ENCODE results near the gene HSPB2.

Gene HSPB2

DNA sequence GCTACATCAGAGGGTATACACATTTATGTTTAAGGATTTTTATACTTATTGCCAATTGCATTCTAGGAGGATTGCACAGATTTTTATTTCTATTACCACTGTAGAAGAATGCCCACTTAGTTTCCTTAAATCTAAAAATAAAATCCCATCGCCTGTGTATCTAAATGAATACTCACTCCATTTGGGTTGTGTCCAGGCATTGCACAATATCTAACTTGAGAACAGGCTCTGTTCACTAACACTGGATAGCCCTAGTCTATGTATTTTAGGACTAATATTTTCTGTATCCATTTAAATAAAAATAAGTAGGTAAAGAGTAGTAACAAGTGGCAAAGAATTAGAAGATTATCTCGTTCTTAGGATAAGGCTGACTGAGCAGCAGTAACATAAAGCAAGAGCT, 10.3 kb downstream of the HSPB2 start:
- Mint-ChIP-seq H3K27ac (peak overlapping the region; percentile 93), H3K4me1 (peaks cover 59% of the 10 kb centered on the region), H3K9me3 (no peaks in the 10 kb centered on the region), H3K27me3 (ENCODE audit: low read depth, poor library complexity) (peaks cover 7% of the 10 kb centered on the region), H3K36me3 (ENCODE audit: low read depth) (no peaks in the 10 kb centered on the region), H3K4me3 (no peak overlapping the region)
- DNase-seq, result no peak
- TF ChIP-seq, protein P1, sequence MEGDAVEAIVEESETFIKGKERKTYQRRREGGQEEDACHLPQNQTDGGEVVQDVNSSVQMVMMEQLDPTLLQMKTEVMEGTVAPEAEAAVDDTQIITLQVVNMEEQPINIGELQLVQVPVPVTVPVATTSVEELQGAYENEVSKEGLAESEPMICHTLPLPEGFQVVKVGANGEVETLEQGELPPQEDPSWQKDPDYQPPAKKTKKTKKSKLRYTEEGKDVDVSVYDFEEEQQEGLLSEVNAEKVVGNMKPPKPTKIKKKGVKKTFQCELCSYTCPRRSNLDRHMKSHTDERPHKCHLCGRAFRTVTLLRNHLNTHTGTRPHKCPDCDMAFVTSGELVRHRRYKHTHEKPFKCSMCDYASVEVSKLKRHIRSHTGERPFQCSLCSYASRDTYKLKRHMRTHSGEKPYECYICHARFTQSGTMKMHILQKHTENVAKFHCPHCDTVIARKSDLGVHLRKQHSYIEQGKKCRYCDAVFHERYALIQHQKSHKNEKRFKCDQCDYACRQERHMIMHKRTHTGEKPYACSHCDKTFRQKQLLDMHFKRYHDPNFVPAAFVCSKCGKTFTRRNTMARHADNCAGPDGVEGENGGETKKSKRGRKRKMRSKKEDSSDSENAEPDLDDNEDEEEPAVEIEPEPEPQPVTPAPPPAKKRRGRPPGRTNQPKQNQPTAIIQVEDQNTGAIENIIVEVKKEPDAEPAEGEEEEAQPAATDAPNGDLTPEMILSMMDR (IDR thresholded peaks at IDR 0.05), result no peak

DNA sequence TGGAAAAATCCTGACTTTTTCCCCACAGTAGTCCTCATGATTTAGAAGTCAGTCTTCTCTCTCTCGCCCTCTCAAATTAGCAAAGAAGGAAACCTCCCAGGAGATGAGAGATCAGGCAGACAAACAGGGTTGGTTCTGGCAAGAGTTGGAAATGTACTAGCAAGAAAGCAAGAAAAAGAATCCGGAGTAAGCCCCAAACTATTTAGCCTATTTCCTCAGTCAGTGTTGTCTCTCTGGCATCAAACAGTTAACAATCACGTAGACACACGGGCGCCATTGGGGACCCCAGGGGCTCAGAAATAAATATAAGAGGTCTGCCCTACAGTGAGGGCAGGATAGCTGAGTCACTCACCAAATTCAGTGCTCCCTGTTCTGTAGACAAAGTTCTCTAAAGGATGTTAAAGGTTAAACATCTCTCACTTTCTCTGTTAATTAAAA, 10.8 kb downstream of the HSPB2 start:
- Mint-ChIP-seq H3K4me1 (peaks cover 53% of the 10 kb centered on the region), H3K36me3 (ENCODE audit: low read depth) (no peaks in the 10 kb centered on the region), H3K4me3 (peak overlapping the region; percentile 18), H3K27ac (peak overlapping the region; percentile 93), H3K9me3 (no peaks in the 10 kb centered on the region), H3K27me3 (ENCODE audit: low read depth, poor library complexity) (peaks cover 7% of the 10 kb centered on the region)
- DNase-seq, result no peak
- TF ChIP-seq, protein P1 (IDR thresholded peaks at IDR 0.05), result no peak

DNA sequence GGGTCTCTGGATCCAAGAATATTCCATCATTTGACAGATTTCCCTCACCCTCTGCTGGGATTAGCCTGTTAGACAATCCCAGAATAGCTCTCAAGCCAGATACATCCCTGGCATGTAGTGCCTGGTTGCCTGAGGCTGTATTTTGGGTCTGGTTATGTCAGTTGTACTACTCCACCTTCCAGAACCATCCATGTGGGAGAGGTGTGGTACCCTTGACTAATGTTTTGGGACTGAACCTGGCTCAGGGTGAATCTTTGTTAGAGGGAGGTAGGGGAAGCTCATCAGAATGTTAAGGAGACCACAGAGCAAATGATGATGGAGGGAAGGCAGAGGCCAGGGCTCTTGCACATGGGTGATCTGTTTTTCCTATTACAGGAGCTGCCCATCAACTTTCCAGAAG, 11.4 kb downstream of the HSPB2 start:
- Mint-ChIP-seq H3K27me3 (ENCODE audit: low read depth, poor library complexity) (peaks cover 7% of the 10 kb centered on the region), H3K4me3 (peak overlapping the region; percentile 3), H3K36me3 (ENCODE audit: low read depth) (no peaks in the 10 kb centered on the region), H3K27ac (no peak overlapping the region), H3K4me1 (peaks cover 48% of the 10 kb centered on the region), H3K9me3 (no peaks in the 10 kb centered on the region)
- no peak for DNase-seq
- TF ChIP-seq, protein P1 (IDR thresholded peaks at IDR 0.05), result no peak

DNA sequence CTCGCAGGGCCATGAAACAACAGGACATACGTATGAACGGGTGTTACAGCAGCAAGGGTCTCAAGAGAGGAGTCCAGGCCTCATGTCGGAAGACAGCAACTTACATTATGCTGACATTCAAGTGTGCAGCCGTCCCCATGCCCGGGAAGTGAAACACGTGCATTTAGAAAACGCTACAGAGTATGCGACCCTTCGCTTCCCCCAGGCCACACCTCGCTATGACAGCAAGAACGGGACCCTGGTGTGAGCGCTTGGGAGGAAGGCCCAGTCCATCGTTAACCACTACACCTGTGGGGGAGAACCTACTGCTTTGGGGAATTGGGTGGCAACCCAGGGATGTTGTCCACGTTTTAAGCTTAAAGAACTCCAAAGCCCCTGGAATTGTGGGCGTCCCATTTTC, 13.4 kb downstream of the HSPB2 start:
- peaks cover 7% of the 10 kb centered on the region for H3K27me3 Mint-ChIP-seq (ENCODE audit: low read depth, poor library complexity)
- H3K36me3 Mint-ChIP-seq (ENCODE audit: low read depth), result no peaks in the 10 kb centered on the region
- peaks cover 46% of the 10 kb centered on the region for H3K4me1 Mint-ChIP-seq
- DNase-seq, result no peak
- H3K4me3 Mint-ChIP-seq, result peak overlapping the region; percentile 77
- H3K9me3 Mint-ChIP-seq, result no peaks in the 10 kb centered on the region
- H3K27ac Mint-ChIP-seq, result no peak overlapping the region
- TF ChIP-seq, protein P1 (IDR thresholded peaks at IDR 0.05), result no peak

DNA sequence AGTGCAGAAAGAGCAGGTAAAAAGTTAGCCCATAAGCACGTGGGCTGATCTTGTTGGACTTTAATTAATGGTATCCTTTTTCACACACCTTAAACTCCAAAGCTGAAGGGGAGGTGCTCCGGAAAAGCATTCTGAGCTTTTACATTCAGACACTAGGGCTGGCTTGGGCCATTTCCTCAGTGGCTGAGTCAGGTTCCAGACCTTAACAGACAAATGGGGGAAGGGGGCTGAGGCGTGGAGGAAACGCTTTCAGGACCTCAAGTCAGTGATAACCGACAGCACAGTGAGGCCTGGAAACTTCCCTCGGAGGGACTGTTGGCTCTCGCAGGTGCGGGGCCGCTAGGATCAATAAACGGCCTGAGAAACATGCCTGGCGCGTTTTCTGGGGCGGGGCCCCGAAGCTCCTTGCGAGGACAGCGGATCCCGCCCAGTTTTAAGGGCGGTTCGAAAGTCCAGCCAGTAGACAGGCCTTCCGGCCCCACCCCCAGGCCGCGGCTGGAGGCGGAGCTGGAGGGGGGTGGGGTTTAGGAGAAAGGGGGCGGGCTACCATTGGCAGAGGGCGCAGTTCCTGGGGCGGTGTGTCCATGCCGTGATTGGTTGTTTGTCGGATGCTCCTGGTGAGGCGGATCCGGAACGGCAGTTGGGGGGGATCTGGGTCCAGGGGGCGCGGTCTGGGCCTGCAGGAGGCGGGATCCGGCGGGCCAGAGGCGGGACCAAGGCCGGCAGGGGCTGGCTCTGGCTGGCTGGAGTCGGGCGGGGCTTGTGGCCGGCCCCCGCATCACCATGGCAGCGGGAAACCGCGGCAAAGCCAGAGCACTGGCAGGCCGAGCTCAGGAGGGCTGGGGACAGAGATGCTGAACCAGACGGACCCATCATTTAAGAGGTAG, 14.2 kb downstream of the HSPB2 start:
- Mint-ChIP-seq H3K4me3 (peak overlapping the region; percentile 81), H3K4me1 (peaks cover 46% of the 10 kb centered on the region)
- TF ChIP-seq, protein P1 (IDR thresholded peaks at IDR 0.05), result no peak

DNA sequence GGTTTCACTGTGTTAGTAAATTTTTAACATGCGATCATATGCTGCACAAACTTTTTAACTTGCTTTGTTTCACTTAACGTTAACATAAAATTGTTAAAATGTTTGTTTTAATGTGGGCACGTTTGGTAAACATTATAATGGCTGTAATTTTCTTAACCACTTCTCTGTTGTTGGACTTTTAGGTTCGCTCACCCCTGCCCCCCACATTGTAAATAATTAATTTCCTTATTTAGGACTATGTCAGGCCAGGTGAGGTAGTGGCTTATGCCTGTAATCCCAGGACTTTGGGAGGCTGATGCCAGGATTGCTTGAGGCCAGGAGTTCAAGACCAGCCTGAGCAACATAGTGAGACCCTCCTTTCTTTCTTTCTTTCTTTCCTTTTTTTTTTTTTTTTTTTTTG, 17.9 kb downstream of the HSPB2 start:
- no peak for DNase-seq
- Mint-ChIP-seq H3K4me3 (no peak overlapping the region), H3K36me3 (ENCODE audit: low read depth) (no peaks in the 10 kb centered on the region), H3K27ac (no peak overlapping the region), H3K9me3 (no peaks in the 10 kb centered on the region), H3K27me3 (ENCODE audit: low read depth, poor library complexity) (no peaks in the 10 kb centered on the region), H3K4me1 (peaks cover 31% of the 10 kb centered on the region)
- TF ChIP-seq, protein P1 (IDR thresholded peaks at IDR 0.05), result no peak

More for the DNA sequence above, 14.2 kb downstream of the HSPB2 start:
- Mint-ChIP-seq H3K27ac (peak overlapping the region; percentile 99), H3K9me3 (no peaks in the 10 kb centered on the region), H3K36me3 (ENCODE audit: low read depth) (no peaks in the 10 kb centered on the region), H3K27me3 (ENCODE audit: low read depth, poor library complexity) (peaks cover 4% of the 10 kb centered on the region)
- DNase-seq, result peak; percentile 98
